ENCODE data around the gene VPS39. TPM values are rescaled to one million over a fixed set of nuclear protein-coding genes. Genes with fewer than 3 reads are reported as not detected.

The VPS39 gene
- polyA plus RNA-seq, 2 of the 4 experiments (the other 2 are of a cell fraction), result 18.3 to 33.3 TPM

DNA sequence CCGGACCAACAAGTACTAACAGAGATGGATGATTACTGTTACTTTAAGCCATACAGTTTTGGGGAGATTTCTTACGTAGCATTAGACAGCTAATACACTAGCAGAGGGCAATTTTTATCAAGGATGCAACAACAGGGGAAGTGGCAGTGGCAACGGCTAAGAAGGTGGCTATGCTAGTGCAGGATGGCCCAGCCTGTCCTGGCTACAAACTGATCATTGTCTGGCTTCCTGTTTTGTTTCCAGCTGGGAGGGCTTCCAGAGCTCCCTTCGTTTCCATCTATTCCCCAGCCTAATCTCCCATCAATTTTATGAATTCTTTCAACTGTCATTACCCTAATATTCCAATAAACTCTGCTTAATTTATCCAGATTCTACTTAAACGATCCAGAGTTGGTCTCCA is 35.6 kb downstream of the VPS39 start:
- WGBS (ENCODE audit: missing lambda C conversion rate), result 92% methylated on average over 5 of the region's 5 CpGs
- Histone ChIP-seq H3K4me1 (no peaks in the 10 kb centered on the region), H3K4me2 (no peak overlapping the region), H3K27ac (no peak overlapping the region), H3K9me3 (no peaks in the 10 kb centered on the region), H3K4me3 (no peak overlapping the region)
- CTCF ChIA-PET, result interaction anchor here (1.1 kb wide), 1 partner anchor 12 kb away, joined by 3 read pairs; no protein-coding TSS in a partner anchor
- FAIRE-seq (no peak), ATAC-seq (no peak), DNase-seq (ENCODE audit: low read depth in 1 of 2, low spot score in 1 of 2) (no peak)
- TF ChIP-seq POLR2A (IDR thresholded peaks at IDR 0.05; ENCODE audit: low read length) (no peak), HMGXB4 (CRISPR knock-in tag; IDR thresholded peaks at IDR 0.05; ENCODE audit: borderline replicate concordance) (no peak), ZC3H11A (IDR thresholded peaks at IDR 0.05) (no peak), SREBF2 (IDR thresholded peaks at IDR 0.05) (no peak), ZSCAN20 (CRISPR knock-in tag; IDR thresholded peaks at IDR 0.05) (no peak)
- POLR2A ChIA-PET, result no interaction called here

DNA sequence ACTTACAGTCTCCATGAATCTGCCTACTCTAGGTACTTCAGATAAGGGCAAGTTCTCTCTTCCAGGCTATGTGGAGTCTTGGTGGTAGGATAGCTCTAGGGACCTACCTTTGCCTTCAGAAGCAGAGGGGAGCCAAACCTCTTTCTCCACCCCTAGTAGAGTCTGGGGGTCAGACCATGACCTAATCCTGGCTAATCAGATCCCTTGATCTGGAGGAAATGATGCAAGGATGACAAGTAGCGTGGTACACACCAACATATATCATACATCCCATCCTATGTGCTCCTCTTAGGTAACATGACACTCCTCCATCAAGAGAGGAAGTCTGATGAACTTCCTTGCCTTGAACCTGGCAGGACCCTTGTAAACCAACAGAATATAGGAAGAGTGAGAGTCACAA is 36.3 kb downstream of the VPS39 start:
- Histone ChIP-seq H3K27ac (no peak overlapping the region), H3K4me1 (no peaks in the 10 kb centered on the region), H3K4me2 (no peak overlapping the region), H3K4me3 (no peak overlapping the region), H3K9me3 (no peaks in the 10 kb centered on the region)
- DNase-seq (ENCODE audit: low read depth in 1 of 2, low spot score in 1 of 2) (no peak), FAIRE-seq (no peak), ATAC-seq (no peak)
- no peak for TF ChIP-seq HMGXB4 (CRISPR knock-in tag; IDR thresholded peaks at IDR 0.05; ENCODE audit: borderline replicate concordance)
- no peak for TF ChIP-seq PBX3 (IDR thresholded peaks at IDR 0.05)
- TF ChIP-seq EHMT2 (IDR thresholded peaks at IDR 0.05; ENCODE audit: low read depth), result no peak
- TF ChIP-seq ZNF302 (CRISPR knock-in tag; IDR thresholded peaks at IDR 0.05), result no peak
- TF ChIP-seq HOXB5 (CRISPR knock-in tag; IDR thresholded peaks at IDR 0.05), result no peak
- TF ChIP-seq CTCF (IDR thresholded peaks at IDR 0.05), result no peak
- no peak for TF ChIP-seq JUN (IDR thresholded peaks at IDR 0.05)
- no peak for TF ChIP-seq CEBPB (IDR thresholded peaks at IDR 0.05)
- TF ChIP-seq JUNB (IDR thresholded peaks at IDR 0.05), result no peak
- 90% methylated on average over 1 of the region's 1 CpG for WGBS (ENCODE audit: missing lambda C conversion rate)
- ChIA-PET CTCF (interaction anchor here (1.1 to 1.2 kb wide), 2 partner anchors 10 to 11 kb away, joined by 3 read pairs; no protein-coding TSS in a partner anchor), POLR2A (no interaction called here)

DNA sequence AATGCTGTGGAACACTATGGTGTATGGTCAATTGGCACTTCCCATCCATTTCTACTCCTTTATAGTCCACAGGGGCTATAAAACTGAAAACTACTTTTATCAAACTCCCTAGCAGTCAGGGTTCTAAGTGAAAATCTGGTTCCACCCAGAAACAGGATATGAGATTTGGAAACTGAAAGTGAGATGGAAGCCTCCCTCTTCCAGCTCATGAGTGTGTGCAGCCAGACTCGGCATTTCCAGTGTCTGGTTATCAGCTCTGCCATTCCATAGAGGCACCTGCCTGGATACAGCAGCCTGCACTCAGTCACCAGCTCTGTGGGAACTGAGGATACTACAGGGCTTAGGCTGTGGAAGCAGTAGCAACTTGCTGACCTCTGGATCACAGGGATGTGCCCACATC is 37.0 kb downstream of the VPS39 start:
- ATAC-seq (no peak), FAIRE-seq (no peak), DNase-seq (ENCODE audit: low read depth in 1 of 2, low spot score in 1 of 2) (no peak)
- 75% methylated on average over 1 of the region's 1 CpG for WGBS (ENCODE audit: missing lambda C conversion rate)
- H3K4me2 ChIP-seq, result no peak overlapping the region
- POLR2A ChIA-PET, result no interaction called here
- H3K9me3 ChIP-seq, result no peaks in the 10 kb centered on the region
- no peak overlapping the region for H3K27ac ChIP-seq
- no peak overlapping the region for H3K4me3 ChIP-seq
- H3K4me1 ChIP-seq, result no peaks in the 10 kb centered on the region
- CTCF ChIA-PET, result interaction anchor here (1.2 kb wide), 2 partner anchors 9 to 33 kb away, joined by 3 to 4 read pairs; no protein-coding TSS in a partner anchor
- TF ChIP-seq, protein P1, sequence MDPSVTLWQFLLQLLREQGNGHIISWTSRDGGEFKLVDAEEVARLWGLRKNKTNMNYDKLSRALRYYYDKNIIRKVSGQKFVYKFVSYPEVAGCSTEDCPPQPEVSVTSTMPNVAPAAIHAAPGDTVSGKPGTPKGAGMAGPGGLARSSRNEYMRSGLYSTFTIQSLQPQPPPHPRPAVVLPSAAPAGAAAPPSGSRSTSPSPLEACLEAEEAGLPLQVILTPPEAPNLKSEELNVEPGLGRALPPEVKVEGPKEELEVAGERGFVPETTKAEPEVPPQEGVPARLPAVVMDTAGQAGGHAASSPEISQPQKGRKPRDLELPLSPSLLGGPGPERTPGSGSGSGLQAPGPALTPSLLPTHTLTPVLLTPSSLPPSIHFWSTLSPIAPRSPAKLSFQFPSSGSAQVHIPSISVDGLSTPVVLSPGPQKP (IDR thresholded peaks at IDR 0.05; ENCODE audit: low read depth, low read length), result no peak
- TF ChIP-seq EHF (CRISPR knock-in tag; IDR thresholded peaks at IDR 0.05) (no peak), POLR2AphosphoS2 (conservative IDR thresholded peaks at IDR 0.05; ENCODE audit: low read length) (no peak), ZC3H11A (IDR thresholded peaks at IDR 0.05) (no peak), PBX3 (IDR thresholded peaks at IDR 0.05) (no peak)
